ENCODE results near the gene OR56B4. TPM values are rescaled to one million over a fixed set of nuclear protein-coding genes. Genes with fewer than 3 reads are reported as not detected.
"Not testable (repeated sequence)": the region's sequence is repeated elsewhere in the genome, so short reads cannot be mapped to it uniquely, and the experiment has no call there.

The OR56B4 gene
- polyA plus RNA-seq, 3 donors = 0.19 to 0.30 (median 0.22) TPM

DNA sequence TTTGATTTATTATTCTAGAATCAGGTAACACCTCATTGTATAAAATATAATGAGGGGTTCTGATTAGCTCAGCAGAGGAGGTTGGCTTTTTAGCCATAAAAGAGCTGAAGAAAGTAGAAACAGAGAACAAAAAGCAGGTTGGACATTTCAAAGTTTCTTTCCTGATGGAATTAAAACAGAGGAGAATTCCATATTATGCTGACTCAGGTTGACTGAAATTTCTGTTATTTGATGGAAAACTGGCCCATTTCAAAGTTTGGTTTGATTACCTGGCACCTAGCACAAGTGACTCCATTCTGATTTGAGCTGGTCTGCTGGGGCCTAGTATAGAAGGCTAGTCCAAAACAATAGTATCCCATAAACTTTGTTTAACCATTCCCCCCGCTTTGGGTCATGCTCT is 24.9 kb downstream of the OR56B4 start:
- DNase-seq (ENCODE audit: extremely low read depth in 1 of 11, low read depth in 9 of 11, low spot score in 4 of 11) = no peak

DNA sequence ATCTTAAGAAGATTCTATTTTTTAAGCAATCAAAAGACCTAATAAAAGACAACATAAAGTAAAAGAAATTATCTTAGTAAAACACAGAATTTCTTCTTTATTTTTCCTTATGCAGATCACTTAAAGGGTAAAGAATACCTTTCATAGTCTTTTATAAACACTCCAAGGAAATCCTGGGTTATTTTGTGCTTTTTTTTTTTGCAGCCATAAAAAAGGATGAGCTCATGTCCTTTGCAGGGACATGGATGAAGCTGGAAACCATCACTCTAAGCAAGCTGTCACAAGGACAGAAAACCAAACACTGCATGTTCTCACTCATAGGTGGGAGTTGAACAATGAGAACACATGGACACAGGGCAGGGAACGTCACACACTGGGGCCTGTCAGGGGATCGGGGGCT is 28.5 kb downstream of the OR56B4 start:
- not testable (repeated sequence) for DNase-seq (ENCODE audit: extremely low read depth in 1 of 11, low read depth in 9 of 11, low spot score in 4 of 11)

DNA sequence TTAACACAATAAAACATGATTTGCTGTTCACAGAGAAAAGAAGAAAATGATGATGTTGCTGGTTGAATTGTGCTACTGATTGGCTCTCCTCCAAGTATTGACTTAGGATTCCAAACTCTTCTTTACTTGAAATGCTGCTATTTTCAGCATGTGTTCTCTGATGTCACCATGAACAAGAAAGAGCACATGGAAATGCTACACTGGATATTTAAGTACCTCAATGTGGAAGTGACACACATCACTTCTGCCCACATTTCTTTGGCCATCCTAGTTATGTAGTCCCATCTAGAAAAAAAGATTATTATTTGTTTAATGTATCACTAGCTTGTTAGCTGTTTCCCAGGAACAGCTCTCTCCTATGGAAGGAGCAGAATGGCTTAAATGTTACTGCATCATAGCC is 35.5 kb downstream of the OR56B4 start:
- no peak for DNase-seq (ENCODE audit: extremely low read depth in 1 of 11, low read depth in 9 of 11, low spot score in 4 of 11)

DNA sequence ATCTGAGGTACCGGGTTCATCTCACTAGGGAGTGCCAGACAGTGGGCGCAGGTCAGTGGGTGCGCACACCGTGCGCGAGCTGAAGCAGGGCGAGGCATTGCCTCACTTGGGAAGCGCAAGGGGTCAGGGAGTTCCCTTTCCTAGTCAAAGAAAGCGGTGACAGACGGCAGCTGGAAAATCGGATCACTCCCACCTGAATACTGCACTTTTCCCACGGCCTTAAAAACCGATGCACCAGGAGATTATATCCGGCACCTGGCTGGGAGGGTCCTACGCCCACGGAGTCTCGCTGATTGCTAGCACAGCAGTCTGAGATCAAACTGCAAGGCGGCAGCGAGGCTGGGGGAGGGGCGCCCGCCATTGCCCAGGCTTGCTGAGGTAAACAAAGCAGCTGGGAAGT is 36.3 kb downstream of the OR56B4 start:
- not testable (repeated sequence) for DNase-seq (ENCODE audit: extremely low read depth in 1 of 11, low read depth in 9 of 11, low spot score in 4 of 11)

DNA sequence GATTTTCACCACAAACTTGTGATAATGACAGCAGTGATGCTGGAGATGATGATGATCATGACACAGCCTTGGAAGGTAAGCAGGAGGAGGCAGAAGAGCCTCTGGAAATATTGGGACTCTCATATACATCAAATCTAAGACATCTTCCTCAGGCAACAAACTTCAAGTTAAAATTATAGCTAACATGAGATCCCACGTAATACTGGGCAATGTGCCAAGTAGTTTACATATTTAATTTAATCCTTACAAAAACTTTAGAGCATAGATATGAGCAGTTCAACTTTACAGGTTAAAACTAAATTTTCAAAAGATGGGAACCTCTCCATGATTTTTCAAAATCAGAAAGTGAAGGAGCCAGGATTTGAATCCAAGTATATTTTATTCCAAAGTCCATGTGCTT is 43.6 kb downstream of the OR56B4 start:
- DNase-seq (ENCODE audit: extremely low read depth in 1 of 11, low read depth in 9 of 11, low spot score in 4 of 11) = no peak

DNA sequence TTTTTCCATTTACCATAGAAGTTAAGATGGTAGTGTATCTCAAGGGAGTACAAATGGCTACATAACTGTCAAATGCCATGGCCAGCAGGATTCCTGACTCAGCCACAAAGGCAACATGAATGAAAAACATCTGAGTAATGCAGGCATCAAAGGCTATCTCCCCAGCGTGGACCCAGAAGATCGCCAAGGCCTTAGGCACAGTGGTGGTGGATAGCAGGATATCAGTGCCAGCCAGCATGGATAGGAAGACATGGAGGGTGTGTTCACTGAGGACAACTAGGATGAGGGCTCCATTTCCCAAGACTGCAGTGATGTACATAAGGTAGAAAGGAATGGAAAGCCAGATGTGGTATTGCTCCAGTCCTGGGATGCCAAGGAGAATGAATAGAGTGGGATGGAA is 44.6 kb downstream of the OR56B4 start:
- DNase-seq (ENCODE audit: extremely low read depth in 1 of 11, low read depth in 9 of 11, low spot score in 4 of 11) = no peak

DNA sequence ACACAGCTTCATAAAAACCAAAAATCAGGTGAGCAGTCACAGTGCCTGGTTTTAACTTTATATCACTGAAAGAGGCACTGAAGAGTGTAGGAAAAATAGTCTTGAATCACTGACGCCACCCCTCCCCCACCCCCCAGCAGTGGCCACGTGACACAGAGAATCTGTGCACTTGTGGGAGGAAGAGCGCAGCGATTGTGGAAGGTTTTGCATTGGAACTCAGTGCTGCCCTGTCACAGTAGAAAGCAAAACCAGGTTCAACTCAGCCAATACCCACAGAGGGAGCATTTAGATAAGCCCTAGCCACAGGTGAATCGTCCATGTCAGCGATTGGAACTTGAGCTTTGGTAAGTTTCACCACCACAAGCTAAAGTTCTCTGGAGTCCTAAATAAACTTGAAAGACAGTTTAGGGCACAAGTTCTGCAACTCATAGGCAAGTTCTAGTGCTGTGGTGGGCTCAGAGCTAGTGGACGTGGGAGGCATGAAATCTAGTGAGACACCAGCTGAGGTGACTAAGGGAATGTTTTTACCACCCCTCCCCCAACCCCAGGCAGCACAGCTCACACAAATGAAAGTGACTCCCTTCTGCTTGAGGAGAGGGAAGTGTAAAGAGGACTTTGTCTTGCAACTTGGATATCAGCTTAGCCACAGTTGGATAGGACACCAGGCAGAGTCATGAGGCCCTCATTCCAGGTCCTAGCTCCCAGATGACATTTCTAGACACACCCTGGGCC is 49.3 kb downstream of the OR56B4 start:
- DNase-seq (ENCODE audit: extremely low read depth in 1 of 11, low read depth in 9 of 11, low spot score in 4 of 11) = no peak

Other genes with a start within 250 kb of the OR56B4 start
- not detected for gene OR52E8, start 250.0 kb upstream of the OR56B4 start, polyA plus RNA-seq (ENCODE audit: insufficient read length in 3 of 3)
- gene OR52E4, start 227.1 kb upstream of the OR56B4 start, polyA plus RNA-seq (ENCODE audit: insufficient read length in 3 of 3) = under 1 TPM in 2 of 3 donors, not detected in 1; 0.05 to 0.06 TPM
- not detected for gene OR52E5, start 214.5 kb upstream of the OR56B4 start, polyA plus RNA-seq (ENCODE audit: insufficient read length in 3 of 3)
- not detected for gene OR56A3, start 165.4 kb upstream of the OR56B4 start, polyA plus RNA-seq (ENCODE audit: insufficient read length in 3 of 3)
- not detected for gene OR56A5, start 139.2 kb upstream of the OR56B4 start, polyA plus RNA-seq (ENCODE audit: insufficient read length in 3 of 3)
- not detected for gene OR52L1, start 120.7 kb upstream of the OR56B4 start, polyA plus RNA-seq (ENCODE audit: insufficient read length in 3 of 3)
- gene OR56A4, start 100.7 kb upstream of the OR56B4 start, polyA plus RNA-seq (ENCODE audit: insufficient read length in 3 of 3) = under 1 TPM; 0.04 to 0.09 (median 0.06) TPM
- under 1 TPM in 1 of 3 donors, not detected in 2; 0.03 TPM for gene OR56A1, start 76.9 kb upstream of the OR56B4 start, polyA plus RNA-seq (ENCODE audit: insufficient read length in 3 of 3)
- not detected for gene OR52B2, start 62.6 kb downstream of the OR56B4 start, polyA plus RNA-seq (ENCODE audit: insufficient read length in 3 of 3)
- under 1 TPM in 1 of 3 donors, not detected in 2; 0.22 TPM for gene OR52W1, start 91.5 kb downstream of the OR56B4 start, polyA plus RNA-seq (ENCODE audit: insufficient read length in 3 of 3)
- 1 to 10 TPM in 2 of 3 donors, under 1 TPM in 1; 0.78 to 2.1 (median 1.0) TPM for gene C11orf42, start 97.9 kb downstream of the OR56B4 start, polyA plus RNA-seq (ENCODE audit: insufficient read length in 3 of 3)
- gene FHIP1B, start 127.0 kb downstream of the OR56B4 start, polyA plus RNA-seq (ENCODE audit: insufficient read length in 3 of 3) = 10 to 100 TPM; 53.2 to 75.5 (median 55.7) TPM
- gene CNGA4, start 131.4 kb downstream of the OR56B4 start, polyA plus RNA-seq (ENCODE audit: insufficient read length in 3 of 3) = under 1 TPM; 0.24 to 0.42 (median 0.30) TPM
- under 1 TPM; 0.36 to 0.80 (median 0.61) TPM for gene CCKBR, start 152.2 kb downstream of the OR56B4 start, polyA plus RNA-seq (ENCODE audit: insufficient read length in 3 of 3)
- 10 to 100 TPM; 10.3 to 19.8 (median 17.1) TPM for gene CAVIN3, start 212.8 kb downstream of the OR56B4 start, polyA plus RNA-seq (ENCODE audit: insufficient read length in 3 of 3)

Measured in renal cortex interstitium (tissue), 11 donors.